Prostate gland (tissue), 2 donors: ENCODE measurements around the gene CHTOP.

Source experiments
- CTCF ChIP-seq, 4 experiments: fragments of 200-600 bp in 2 of 4; fragments of 450-650 bp in 2 of 4; sonication (generic) in 2 of 4; IDR thresholded peaks; 1 replicate in 3 of 4; 2 replicates in 1 of 4; pipeline ENCODE4 v1.5.1; 2016 to 2019; ENCODE audit warnings: antibody characterized with exemption in 4 of 4, mild to moderate bottlenecking in 2 of 4, moderate library complexity in 2 of 4
- POLR2A ChIP-seq: fragments of 450-650 bp; IDR thresholded peaks from one replicate; pipeline ENCODE4 v1.6.1; 2016; ENCODE audit warnings: antibody characterized with exemption, mild to moderate bottlenecking
- POLR2AphosphoS5 ChIP-seq: sonication (generic); formaldehyde crosslinking; IDR thresholded peaks from one replicate; pipeline ENCODE4 v1.6.1; 2017; ENCODE audit warnings: antibody characterized with exemption

- TF ChIP-seq POLR2A (no peak), POLR2AphosphoS5 (no peak), CTCF (IDR thresholded peaks at IDR 0.05) (no peak)
Measured at GRCh38 chr1:153586347-153586746, 47.5 kb upstream of the CHTOP start.
